ENCODE results near the gene FXYD5. TPM values are rescaled to one million over a fixed set of nuclear protein-coding genes. Genes with fewer than 3 reads are reported as not detected.
A peak's percentile ranks its signal among the peaks of the same experiment; 100 is the strongest.
"Not testable (repeated sequence)": the region's sequence is repeated elsewhere in the genome, so short reads cannot be mapped to it uniquely, and the experiment has no call there.

FXYD5 gene
- total RNA-seq, 1 donor from 2014 or later, result 0.62 TPM

DNA sequence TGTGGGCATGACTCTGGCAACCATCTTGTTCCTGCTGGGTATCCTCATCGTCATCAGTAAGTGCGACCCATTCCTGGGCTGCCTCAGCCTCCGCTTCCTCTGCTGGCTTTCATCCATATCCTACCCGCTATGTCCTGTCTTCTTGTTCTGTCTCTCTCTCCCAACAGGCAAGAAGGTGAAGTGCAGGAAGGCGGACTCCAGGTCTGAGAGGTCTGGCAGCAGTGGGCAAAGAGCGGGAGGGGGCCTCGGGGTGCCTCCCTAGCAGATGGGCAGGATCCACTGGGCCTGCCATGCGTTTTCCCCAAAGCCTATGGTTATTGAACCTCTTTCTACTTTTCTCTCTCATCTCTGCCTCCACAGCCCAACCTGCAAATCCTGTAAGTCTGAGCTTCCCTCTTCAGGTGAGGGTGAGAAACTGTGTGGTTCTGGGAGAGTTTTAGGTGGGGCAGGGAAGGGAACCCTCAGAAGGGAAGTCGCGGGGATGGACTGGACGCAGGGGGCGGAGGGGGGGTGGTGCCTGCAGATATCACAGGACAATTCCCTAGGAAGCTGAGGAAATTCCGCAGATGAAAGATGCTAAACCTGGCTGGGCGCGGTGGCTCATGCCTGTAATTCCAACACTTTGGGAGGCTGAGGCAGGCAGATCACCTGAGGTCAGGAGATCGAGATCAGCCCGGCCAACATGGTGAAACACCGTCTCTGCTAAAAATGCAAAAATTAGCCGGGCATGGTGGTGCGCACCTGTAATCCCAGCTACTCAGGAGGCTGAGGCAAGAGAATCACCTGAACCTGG is 3.1 kb upstream of the FXYD5 start:
- H3K27me3 Mint-ChIP-seq, result peaks cover 79% of the 10 kb centered on the region
- no peak for DNase-seq (ENCODE audit: low spot score, unreplicated experiment)
- peaks cover 15% of the 10 kb centered on the region for H3K4me1 Mint-ChIP-seq (ENCODE audit: low read depth)
- no peak overlapping the region for H3K4me3 Mint-ChIP-seq (ENCODE audit: low read depth)
- TF ChIP-seq CTCF (IDR thresholded peaks at IDR 0.05; ENCODE audit: unreplicated experiment), result no peak
- H3K36me3 Mint-ChIP-seq (ENCODE audit: insufficient read depth), result no peaks in the 10 kb centered on the region
- H3K9me3 Mint-ChIP-seq (ENCODE audit: low read depth), result no peaks in the 10 kb centered on the region
- H3K27ac Mint-ChIP-seq, result no peak overlapping the region

- not testable (repeated sequence) for H3K27ac Mint-ChIP-seq; DNase-seq (ENCODE audit: low spot score, unreplicated experiment); H3K36me3 Mint-ChIP-seq (ENCODE audit: insufficient read depth); H3K9me3 Mint-ChIP-seq (ENCODE audit: low read depth); H3K4me3 Mint-ChIP-seq (ENCODE audit: low read depth)
- Mint-ChIP-seq H3K4me1 (ENCODE audit: low read depth) (peaks cover 15% of the 10 kb centered on the region), H3K27me3 (peaks cover 83% of the 10 kb centered on the region)
These were observed 1.4 kb upstream of the FXYD5 start for GRCh38 chr19:35153129-35153522.

GRCh38 chr19:35153701-35154524 is 622 bp upstream of the FXYD5 start:
- no peaks in the 10 kb centered on the region for H3K9me3 Mint-ChIP-seq (ENCODE audit: low read depth)
- H3K4me3 Mint-ChIP-seq (ENCODE audit: low read depth), result peak overlapping the region; percentile 65
- peak; percentile 72 for TF ChIP-seq CTCF (IDR thresholded peaks at IDR 0.05; ENCODE audit: unreplicated experiment)
- H3K4me1 Mint-ChIP-seq (ENCODE audit: low read depth), result peaks cover 15% of the 10 kb centered on the region
- no peak overlapping the region for H3K27ac Mint-ChIP-seq
- H3K27me3 Mint-ChIP-seq, result peaks cover 88% of the 10 kb centered on the region
- DNase-seq (ENCODE audit: low spot score, unreplicated experiment), result peak; percentile 41
- H3K36me3 Mint-ChIP-seq (ENCODE audit: insufficient read depth), result no peaks in the 10 kb centered on the region

DNA sequence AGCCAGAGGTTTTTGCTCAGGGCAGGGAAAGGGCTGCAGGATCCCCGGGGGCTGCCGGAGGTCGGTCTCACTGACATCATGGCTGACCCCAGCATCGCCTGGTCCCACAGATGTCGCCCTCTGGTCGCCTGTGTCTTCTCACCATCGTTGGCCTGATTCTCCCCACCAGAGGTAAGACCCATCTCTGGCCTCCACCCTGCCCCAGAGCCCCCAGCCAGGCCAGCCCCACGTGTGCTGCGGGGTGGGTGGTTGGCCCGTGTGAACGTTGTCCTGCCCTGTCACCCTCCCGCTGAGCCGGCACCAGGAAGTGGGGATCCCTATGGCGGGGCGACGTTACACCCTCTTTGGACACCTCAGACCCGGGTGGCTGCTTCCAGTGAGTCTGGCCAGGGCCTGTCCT is 906 bp downstream of the FXYD5 start:
- Mint-ChIP-seq H3K36me3 (ENCODE audit: insufficient read depth) (no peaks in the 10 kb centered on the region), H3K27ac (no peak overlapping the region), H3K9me3 (ENCODE audit: low read depth) (no peaks in the 10 kb centered on the region), H3K4me1 (ENCODE audit: low read depth) (peaks cover 15% of the 10 kb centered on the region), H3K4me3 (ENCODE audit: low read depth) (peak overlapping the region; percentile 65), H3K27me3 (peaks cover 85% of the 10 kb centered on the region)
- no peak for TF ChIP-seq CTCF (IDR thresholded peaks at IDR 0.05; ENCODE audit: unreplicated experiment)
- DNase-seq (ENCODE audit: low spot score, unreplicated experiment), result no peak

DNA sequence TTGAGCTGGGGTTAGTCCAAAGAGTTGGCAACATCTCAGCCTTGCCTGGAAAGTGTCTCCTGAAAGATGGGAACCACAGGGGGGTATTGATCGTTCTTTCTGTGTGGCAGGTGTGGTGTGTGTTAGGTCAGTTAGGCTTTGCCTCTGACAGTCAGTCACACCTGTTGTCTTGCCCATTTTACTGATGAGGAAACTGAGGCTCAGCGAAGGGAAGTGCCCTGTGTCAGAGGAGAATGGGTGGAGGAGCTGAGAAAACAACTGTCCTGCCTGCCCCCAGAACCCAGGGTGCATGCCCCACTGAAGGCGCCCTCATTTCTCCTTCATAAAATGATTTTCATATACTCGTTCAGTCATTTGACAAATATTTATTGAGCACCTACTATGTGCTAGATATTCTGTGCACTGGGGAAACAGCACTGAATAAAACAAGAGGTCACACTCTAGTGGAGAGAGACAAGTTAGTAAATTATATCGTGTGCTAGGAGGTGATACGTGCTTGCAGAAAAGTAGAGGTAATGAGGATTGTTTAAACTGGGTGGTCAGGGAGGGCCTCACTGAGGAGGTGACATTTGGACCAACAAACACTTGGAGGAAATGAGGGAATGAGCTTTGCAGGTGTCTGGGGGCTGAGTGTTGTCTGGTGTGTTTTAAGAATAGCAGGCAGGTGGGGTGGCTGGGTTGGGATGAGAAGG is 1.6 kb downstream of the FXYD5 start:
- Mint-ChIP-seq H3K36me3 (ENCODE audit: insufficient read depth) (no peaks in the 10 kb centered on the region), H3K27me3 (peaks cover 78% of the 10 kb centered on the region), H3K9me3 (ENCODE audit: low read depth) (no peaks in the 10 kb centered on the region), H3K4me3 (ENCODE audit: low read depth) (no peak overlapping the region), H3K4me1 (ENCODE audit: low read depth) (peaks cover 15% of the 10 kb centered on the region), H3K27ac (no peak overlapping the region)
- DNase-seq (ENCODE audit: low spot score, unreplicated experiment), result no peak
- no peak for TF ChIP-seq CTCF (IDR thresholded peaks at IDR 0.05; ENCODE audit: unreplicated experiment)

Data from progenitor cell of endocrine pancreas (in vitro differentiated cells).